Anterior cingulate cortex (tissue), 58 donors: ENCODE data around the gene KDM5B.
A peak's percentile ranks its signal among the peaks of the same experiment; 100 is the strongest.
"Not testable (repeated sequence)": the region's sequence is repeated elsewhere in the genome, so short reads cannot be mapped to it uniquely, and the experiment has no call there.

Experiments
- DNase-seq, 58 donors: peaks; one replicate each; lab custom pipeline; 2025; lab: John Stamatoyannopoulos, UW

The KDM5B gene

DNA sequence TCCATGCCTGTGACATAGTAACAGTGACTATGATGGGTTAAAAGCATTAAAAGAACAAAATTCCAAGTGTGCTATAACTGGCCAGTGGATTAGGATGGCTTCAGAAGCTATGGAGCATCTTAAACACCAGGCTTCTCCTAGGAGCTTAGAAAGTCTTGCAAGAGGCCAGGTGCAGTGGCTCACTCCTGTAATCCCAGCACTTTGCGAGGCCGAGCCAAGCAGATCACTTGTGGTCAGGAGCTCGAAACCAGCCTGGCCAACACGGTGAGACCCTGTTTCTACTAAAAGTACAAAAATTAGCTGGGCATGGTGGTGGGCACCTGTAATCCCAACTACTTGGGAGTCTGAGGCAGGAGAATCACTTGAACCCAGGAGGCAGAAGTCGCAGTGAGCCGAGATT is 85.2 kb downstream of the KDM5B start:
- DNase-seq = not testable (repeated sequence)

DNA sequence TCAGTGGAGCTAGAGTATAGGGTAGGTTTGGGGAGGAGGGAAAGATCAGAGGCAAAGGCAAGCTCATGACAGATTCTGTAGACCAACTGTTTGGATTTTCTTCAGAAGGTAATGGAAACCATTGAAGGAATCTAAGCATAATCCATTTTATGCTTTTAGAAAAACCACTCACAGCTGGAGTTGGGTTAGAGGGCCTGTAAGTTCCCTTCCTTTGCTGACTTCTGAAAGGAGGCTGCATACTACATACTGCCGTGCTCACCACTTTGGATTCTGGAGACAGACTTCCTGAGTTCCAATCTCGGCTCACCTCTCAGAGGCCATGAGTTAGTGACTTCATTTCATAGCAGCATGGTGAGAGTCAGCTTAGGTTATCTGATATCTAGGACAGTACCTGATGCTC is 91.6 kb downstream of the KDM5B start:
- DNase-seq = no peak

DNA sequence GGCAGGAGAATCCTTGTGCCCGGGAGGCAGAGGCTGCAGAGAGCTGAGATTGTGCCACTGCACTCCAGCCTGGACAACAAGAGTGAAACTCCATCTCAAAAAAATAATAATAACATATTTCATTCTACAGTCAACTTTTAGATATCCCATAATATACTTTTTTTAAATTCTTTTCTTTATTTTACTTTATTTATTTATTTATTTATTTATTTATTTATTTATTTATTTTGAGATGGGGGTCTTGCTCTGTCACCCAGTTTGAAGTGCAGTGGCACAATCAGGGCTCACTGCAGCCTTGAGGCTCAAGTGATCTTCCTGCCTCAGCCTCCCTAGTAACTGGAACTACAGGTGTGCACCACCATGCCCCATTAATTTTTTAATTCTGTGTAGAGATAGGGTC is 94.0 kb downstream of the KDM5B start:
- DNase-seq = not testable (repeated sequence)

DNA sequence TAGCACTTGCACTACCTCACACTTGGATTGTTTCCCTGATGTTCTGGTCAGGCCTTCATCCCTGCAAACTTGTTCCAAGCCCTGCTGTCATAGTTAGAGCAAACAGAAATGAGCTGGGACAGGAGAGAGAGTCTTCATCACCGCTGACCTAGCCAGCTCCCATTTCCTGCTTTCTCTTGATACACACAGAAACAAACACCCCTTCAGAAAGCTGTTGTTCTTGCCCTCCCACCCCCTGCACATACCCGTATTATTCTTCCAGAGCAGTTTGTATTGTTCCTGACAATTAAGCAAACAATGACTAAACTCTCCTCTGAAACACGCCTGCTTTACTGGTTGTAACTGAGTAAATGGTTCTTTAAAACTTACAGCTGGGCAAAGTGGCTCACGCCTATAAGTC is 95.1 kb downstream of the KDM5B start:
- no peak for DNase-seq

DNA sequence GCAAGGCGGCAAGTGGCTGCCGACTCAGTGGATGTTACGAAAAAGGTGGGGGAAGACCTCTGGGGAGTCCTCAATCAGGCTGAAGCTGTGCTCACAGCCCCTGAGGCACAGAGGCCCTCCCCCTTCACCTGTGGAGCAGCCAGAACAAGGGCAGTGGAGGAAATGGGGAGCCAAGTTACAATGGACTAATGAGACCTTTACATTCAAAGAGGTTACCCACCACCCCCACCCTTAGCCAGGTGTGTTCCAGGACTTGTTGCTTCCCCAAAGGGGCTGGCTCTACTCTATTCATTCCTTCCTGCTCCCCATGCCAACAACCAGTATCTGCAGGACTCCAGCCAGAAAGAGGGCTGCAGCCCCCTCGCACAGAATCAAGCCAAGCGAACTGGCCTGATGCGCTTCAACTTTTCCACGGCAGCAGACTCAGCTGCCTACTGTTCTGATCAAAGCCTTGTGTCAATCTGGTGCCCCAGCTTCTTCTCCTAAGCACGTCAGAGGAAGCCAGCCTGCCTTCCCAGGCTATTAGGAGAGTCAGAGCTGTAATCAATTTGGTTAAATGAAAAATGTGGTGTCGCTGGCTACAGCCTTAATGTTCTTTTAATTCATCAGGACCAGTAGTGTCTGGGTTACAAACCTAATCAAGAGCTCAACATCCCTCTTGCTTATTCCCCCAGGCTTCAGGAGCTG is 96.1 kb downstream of the KDM5B start:
- DNase-seq = no peak

DNA sequence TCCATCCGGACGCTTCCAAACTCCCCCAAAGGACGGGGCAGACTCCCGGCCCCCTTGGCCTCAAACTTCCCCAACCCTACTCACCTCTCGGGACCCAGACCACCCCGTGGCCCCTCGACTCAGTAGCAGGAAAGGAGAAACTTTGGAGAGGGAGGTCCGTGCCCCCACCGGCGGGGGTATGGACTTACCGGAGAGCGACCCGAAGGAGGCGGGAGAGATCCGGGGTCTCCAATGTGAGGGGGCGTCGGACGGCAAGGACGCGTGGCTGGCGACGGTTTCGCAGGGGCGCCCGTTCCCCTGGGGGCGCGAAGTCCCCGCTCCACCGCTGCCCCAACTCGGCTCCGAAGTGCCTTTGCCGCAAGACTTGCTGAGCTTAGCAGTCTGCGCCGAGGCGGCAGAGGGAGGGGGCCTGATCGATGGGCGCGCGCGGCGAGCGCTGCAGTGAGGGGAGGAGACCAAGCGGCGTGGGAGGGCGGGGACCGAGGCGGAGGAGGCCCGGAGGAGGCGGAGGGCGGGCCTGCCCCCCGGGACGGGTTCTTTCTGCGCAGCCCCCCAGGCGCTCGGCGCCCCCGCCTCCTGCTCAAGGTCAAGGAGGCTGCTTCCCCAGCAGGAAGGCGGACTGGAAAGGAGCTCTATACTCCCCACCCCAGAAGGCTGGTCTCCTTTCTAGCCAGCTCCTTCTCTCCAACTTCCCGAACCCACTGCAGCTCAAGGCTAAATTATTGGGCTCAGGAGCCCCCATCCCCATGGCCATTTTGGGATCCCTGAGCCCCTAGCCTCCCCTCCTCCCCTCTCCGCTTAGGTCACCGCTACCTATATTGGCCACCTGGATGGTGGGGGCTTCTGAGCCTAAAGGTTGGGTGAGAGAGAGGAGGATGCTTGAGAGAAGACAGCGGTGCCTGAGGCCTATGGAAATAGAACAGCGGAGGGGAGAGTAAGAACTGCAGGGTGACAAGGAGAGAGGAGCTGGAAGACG is 97.9 kb downstream of the KDM5B start, which contains the start of gene SYT2:
Gene SYT2, minus strand, starts transcription at position 385 of the 976 bp plus-strand sequence. CDS start 104,682 bp downstream, outside the sequence.
- peak in 12 of 58 donors; percentile 6 to 56 (median 20) for DNase-seq

DNA sequence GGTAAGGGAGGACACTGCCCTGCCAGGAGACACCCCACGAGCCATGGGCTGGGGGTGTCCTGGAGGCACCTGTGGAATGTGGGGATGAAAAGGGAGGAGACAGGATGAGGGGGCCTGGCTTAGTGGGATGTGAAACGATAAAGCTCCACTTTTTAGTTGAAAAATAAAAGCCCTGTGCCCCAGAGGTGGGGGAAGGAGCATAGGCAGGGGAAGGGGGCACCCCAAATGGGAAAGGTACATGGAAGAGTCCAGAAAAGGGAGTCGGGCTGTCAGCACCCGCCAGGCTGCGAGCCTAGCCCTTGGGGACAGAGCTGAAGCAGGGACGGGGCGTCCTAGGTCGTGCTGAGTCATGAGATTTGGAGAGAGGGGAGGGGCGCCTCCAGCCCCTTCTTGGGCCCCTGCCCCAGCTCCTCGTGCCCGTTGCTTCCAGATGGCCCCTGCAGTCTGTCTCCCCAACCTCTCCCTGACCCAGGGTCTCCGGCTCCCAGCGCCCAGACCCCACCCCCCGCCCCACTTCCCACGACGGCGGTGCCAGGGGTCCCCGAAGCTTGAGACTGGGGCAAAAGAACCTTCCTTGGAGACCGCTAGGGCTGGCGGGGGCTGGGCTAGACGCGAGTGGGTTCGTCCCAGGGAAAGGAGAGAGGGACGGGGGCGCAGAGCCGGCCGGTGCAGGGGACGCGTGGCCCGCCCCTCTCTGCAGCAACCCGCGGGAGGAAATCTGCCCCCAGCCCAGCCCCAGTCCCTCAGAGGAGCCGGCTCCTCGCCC is 98.8 kb downstream of the KDM5B start:
- DNase-seq = no peak

DNA sequence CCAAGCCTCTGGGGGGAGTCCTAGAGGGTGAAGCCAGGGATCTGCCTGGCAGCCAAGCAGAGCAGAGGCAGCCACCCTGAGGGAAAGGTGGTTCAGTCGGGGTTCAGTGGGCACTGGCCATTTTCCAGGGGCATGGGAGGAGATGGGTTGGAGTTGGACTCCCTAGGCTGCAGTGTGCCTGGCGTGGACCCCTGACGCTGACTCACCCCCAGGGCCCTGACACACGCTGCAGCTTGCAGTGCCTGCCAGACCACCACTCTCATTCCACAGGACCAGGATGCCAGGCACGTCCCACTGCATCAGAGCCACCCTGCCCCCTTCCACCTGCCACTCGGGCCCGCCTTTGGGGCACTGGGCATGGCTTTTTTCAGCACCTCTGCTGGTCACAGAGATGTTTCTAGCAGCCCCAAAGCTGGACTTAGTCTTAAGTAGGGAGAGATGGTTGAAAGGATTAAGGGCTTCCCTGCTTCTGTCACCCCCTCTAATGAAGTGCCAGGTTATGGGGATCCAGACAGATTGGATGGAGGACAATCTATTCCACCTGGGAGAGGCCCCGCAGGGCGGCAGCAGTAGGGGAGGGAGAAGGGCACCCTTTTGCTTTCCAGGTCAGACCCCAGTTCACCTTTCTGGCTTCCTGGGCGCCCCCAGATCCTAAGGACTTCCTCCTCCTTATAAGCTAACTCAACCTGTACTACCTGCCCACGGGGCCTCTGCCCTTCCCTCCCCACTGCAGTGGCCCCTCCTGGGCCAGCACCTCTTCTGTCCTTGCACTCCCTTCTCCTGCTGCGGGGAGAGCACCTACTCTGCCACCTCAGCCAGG is 99.6 kb downstream of the KDM5B start:
- no peak for DNase-seq

DNA sequence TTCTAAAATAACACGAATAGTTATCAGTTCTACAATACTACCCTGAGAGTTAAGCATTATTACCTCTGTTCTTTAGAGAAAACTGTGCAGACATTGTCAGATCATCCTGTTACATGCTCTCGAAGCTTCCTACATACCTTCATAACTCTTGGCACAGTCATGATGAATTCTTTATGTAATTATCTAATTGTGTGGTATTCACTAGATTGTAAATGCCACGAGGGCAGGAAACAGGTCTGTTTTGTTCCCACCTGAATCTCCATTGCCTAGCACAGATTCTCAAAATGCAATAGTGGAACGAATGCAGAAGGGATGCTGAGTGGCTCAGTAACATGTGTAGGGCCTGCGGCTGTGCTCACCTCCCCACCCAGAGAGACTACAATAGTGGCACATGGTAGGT is 101.4 kb downstream of the KDM5B start:
- DNase-seq = no peak

DNA sequence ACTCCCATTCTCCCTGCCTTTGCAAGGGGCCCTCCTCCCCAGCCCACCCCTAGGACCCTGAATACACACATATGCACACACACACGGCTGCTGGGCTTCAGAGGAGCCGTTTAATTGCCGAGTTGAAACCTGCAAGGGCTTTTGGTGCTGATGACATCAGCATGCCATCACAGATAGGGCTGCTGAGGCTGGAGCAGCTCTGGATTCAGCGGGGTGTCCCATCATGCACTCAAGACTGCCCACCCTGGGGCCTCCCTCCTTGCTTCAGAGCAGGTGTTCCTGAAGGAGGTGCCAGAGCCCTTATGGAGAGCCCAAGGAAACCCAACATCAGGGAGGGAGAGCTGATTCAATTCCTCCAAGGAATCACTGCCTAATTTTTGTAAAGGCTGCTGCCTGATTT is 103.6 kb downstream of the KDM5B start:
- DNase-seq = no peak

DNA sequence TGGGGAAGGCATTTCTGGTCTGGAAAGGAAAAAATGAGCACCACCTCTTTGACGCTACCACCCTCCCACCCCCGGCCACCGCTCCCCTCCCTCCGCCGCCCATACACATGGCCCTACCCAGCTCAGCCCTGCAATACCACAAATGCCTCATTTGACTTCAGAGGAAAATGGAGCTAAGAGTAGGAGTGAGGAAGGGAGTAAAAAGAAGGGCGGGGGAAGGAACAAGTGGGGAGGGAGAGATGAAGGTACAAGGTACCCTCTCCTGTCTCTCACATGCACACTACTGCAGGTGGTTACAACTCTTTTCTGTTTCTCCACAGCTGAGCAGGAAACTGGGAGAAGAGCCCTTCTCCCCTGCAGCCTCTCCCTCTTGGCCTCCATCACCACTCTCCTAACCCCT is 105.0 kb downstream of the KDM5B start:
- no peak for DNase-seq

DNA sequence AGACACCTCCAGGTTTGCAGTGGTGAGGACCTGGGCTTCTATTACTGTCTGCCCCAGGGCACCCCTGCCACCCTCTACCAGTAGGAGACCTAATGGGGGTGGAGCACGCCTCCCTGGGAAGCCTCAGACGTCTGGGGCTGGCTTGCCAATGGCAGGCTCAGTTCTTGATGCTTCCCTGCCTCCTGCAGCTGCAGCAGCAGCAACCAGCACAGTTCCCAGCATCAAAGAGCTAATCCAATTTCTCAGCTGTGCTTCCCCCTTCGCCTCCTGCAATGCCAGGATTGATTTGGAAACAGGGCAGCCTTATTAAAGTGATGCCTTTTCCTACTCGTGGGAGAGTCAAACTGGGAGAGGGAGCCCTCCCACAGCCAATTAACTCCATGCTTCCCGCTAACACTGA is 106.1 kb downstream of the KDM5B start:
- no peak for DNase-seq

DNA sequence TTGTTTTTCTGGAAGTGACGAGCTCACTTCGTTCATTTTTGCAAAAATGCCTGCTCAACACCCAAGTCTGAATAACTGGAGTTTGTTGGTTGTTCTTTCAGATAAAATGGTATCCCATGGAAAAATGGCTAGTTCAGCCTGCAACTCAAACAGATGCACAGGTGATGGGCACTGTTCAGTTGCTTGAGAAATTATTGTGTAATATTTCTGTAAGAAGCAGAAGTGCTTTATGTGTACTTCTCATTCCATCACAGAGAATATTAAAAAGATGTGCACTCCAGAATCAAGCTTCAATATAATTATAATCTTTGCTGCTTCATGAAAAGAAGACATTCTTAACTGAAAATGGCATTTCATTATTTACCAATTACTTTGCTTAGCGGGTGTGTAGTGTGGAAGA is 107.0 kb downstream of the KDM5B start:
- DNase-seq = no peak

DNA sequence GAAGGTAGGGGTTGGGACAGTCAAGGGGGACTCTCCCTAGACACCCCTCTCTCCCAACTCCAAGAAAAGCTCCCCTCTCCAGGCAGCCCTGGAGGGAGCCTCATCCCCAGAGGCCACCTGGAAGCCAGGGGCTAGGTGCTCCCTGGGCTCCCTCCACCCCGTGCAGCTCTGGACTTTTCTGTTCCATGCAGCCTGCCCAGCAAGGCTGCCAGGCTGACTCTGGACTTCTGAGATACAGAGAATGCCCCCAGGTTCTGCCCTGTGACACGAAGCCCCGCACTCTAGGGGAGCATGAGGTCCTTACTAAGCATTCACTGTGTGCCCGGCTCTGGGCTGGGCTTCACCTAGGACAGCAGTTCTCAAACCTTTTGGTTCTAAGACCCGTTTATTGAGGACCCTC is 108.2 kb downstream of the KDM5B start:
- no peak for DNase-seq

DNA sequence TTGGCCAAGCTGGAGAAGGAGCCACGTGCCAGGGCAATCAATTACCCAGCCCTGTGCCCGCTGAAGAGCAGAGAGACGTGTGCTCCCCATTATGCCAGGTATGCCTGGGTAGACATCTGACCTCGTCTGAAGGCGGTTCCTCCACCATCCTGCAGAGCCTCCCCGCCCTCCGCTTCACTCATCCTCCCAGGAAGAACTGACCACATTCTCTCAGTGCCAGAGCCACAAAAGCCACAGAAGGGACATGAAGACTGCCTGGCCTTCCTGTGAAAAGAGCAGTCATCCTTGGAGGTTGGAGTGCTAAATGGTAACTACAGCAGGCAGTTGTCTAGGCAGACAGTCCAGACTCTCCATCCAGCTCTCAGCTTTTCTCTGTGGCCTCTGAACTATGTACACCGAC is 109.9 kb downstream of the KDM5B start:
- DNase-seq = no peak

DNA sequence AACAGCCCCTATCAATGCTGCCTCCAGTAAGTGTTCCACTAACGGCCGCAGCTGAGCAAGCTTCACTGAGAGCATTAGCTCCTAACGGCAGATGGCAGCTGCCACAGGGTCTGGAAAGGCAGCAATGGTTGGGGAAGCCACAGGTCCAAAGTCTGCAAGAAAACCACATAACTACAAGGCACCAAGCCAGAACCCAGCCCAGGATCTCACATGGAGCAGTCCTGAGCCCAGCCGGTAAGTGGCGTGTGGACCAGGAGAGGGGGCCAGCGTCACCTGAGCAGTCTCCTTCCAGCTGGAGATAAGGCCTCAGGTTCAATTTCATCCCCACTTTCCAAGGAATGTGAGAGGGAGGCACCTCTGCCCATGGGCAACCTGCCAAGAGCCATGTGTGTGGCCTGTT is 111.2 kb downstream of the KDM5B start:
- DNase-seq = no peak

DNA sequence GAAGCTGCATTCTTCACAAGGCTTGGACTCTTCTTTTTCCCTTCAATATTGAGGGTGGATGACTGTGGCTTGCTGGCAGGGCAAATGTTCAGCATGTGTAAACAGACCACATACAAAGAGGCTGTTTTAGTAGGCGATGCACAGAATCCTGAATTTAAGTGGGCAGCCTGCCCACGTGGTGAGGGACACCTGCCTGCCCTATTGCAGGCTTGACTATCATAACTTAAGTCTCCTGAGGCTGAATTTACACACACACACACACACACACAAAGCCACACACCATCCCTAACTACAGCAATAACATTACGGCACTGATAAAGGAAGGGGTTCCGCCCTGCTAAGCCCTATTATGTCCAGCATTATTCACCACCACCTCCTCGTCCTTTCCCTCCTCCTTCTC is 113.9 kb downstream of the KDM5B start:
- no peak for DNase-seq

DNA sequence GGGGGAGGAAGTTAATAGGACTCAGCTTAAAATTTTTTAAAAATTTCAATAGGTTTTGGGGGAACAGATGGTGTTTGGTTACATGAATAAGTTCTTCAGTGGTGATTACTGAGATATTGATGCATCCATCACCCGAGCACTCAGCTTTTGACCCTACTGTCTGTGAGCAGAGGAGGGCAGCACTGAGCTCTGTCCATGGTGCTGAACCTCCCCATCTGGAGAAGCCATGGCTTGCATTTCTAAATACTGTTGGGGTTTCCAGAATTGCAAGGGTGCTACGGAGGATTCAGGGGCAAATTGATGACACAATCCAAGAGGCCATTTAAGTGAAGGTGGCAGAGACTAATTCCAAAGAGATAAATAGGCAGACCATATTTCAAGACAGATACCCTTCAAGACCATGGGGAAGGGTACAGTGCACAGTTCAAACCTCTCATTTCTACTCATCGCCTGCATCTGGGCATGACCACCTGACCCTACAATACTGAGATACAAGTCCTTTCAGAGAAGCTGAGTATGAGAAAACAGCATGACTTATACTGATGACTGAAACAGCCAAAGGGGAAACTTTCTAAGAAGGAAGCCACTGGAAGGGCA is 115.2 kb downstream of the KDM5B start:
- peak in 23 of 58 donors; percentile 1 to 39 (median 14) for DNase-seq

DNA sequence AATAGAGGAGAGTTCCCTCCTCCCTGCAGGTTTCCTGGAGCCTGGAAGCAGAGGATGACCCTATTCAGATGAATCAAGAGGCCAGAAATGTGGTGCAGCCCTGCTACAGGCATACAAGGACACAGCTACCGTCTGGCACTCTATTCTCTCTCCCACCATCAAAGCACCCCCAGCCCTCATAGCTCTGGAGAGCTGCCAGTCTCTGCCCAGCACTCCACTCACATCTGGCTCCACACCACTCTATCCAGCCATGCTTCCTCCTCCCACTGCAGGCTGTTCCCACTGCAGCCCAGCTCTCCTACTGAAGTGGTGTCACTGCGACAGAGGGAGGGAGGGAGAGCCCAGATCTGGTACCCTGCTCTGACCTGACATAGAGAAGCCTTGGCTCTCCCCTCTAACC is 116.4 kb downstream of the KDM5B start:
- DNase-seq = no peak
